BLaER1 (cell line): Measurements from ENCODE around the gene TPCN2.

Experiments used
- H3K27ac ChIP-seq: shearing (Covaris generic); formaldehyde crosslinking; 2 replicates; pipeline ENCODE4 v1.8.1; 2022
- H3K27me3 ChIP-seq: shearing (Covaris generic); formaldehyde crosslinking; 2 replicates; pipeline ENCODE4 v1.8.1; 2022
- H3K36me3 ChIP-seq: shearing (Covaris generic); formaldehyde crosslinking; 2 replicates; pipeline ENCODE4 v1.8.1; 2022
- H3K4me1 ChIP-seq: shearing (Covaris generic); formaldehyde crosslinking; 2 replicates; pipeline ENCODE4 v1.8.1; 2022
- H3K4me2 ChIP-seq: shearing (Covaris generic); formaldehyde crosslinking; 2 replicates; pipeline ENCODE4 v1.8.1; 2022
- H3K4me3 ChIP-seq: shearing (Covaris generic); formaldehyde crosslinking; 2 replicates; pipeline ENCODE4 v1.8.1; 2022
- H3K9ac ChIP-seq: shearing (Covaris generic); formaldehyde crosslinking; 2 replicates; pipeline ENCODE4 v1.8.1; 2022
- H3K9me3 ChIP-seq: shearing (Covaris generic); formaldehyde crosslinking; 2 replicates; pipeline ENCODE4 v1.8.1; 2022
- H4K20me1 ChIP-seq: shearing (Covaris generic); formaldehyde crosslinking; 2 replicates; pipeline ENCODE4 v1.8.1; 2022
- Cebpa-rat ChIP-seq: shearing (Covaris generic); IDR thresholded peaks from 2 replicates; pipeline ENCODE4 v1.8.1; 2022

The TPCN2 gene

DNA sequence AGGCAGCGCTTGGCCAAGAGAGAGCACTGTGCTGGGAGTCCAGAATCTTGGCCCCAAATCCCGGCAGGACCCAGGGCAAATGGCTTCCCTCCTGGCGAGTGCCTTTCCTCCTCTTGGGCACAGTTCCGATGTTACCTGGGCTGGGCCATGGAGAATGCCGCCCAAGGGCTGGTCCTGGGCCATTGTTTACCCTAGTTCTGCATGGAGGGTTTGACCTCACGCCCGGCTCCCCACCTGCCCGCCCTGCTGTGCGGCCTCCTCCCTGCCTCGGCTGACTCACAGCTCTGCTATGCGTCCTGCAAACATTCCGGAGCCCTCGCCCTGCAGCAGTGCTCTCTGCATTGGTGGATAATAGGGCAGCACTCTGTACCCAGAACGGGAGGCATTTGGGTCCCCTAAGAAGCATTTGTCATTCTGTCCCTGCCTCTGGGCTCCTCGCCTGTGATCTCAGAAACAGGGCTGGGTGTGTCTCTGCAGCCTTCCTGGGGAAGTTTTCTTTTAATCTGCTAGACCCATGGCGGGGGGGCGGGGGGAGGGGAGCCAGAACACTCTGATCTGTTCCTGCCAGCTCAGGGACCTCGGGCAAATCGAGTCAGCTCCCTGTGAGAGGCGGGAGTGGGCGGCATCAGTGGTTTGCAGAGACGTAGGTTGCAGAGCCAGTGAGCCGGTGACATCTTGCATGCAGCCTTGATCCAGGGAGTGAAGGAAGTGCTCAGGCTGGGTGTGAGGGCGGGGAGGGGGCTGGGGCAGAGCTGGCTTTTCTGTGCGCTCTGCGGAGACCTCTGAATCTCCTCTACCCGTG, 74.1 kb downstream of the TPCN2 start:
- H3K36me3 ChIP-seq: no peaks in the 10 kb centered on the region
- no peak overlapping the region for H3K9ac ChIP-seq
- peaks cover 41% of the 10 kb centered on the region for H3K4me1 ChIP-seq
- no peak for TF ChIP-seq Cebpa-rat
- no peak overlapping the region for H3K4me3 ChIP-seq
- H3K4me2 ChIP-seq: peak overlapping the region; percentile 55
- no peaks in the 10 kb centered on the region for H3K27me3 ChIP-seq
- H3K9me3 ChIP-seq: peaks cover 10% of the 10 kb centered on the region
- peaks cover 23% of the 10 kb centered on the region; the same call in 1 of the 2 replicates for H4K20me1 ChIP-seq
- no peak overlapping the region for H3K27ac ChIP-seq

- TF ChIP-seq Cebpa-rat: no peak
- Histone ChIP-seq H4K20me1 (peaks cover 23% of the 10 kb centered on the region; the same call in 1 of the 2 replicates), H3K4me3 (no peak overlapping the region), H3K36me3 (no peaks in the 10 kb centered on the region), H3K4me1 (peaks cover 41% of the 10 kb centered on the region), H3K4me2 (peak overlapping the region; percentile 55), H3K27me3 (no peaks in the 10 kb centered on the region), H3K27ac (no peak overlapping the region), H3K9ac (no peak overlapping the region), H3K9me3 (peaks cover 19% of the 10 kb centered on the region)
Measured at GRCh38 chr11:69123593-69124545, 75.1 kb downstream of the TPCN2 start.

GRCh38 chr11:69125861-69126260, 77.1 kb downstream of the TPCN2 start:
- Histone ChIP-seq H3K27ac (no peak overlapping the region), H3K4me1 (peaks cover 40% of the 10 kb centered on the region), H4K20me1 (peaks cover 20% of the 10 kb centered on the region; the same call in 1 of the 2 replicates), H3K27me3 (no peaks in the 10 kb centered on the region), H3K4me2 (no peak overlapping the region), H3K9me3 (peaks cover 18% of the 10 kb centered on the region), H3K4me3 (no peak overlapping the region), H3K9ac (no peak overlapping the region), H3K36me3 (no peaks in the 10 kb centered on the region)
- TF ChIP-seq Cebpa-rat: no peak

DNA sequence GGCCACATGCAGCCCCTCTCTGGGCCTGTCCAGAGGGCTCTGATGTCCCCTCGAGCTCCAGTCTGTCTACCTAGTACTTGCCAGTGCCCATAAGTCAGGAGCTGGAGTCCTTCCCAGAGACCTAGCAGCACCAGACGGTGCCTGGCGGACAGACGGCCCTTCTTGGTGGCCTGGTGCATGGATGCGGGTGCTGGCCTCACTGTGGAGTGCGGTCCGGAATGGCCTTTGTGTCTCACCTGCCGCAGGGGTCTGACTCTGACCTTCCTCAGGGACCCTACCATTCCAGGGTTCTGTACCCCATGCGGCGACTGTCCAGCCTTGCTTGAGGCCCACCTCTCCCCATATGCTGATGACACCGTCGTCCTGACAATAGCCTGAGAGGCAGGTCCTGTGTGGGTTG, 77.6 kb downstream of the TPCN2 start:
- Histone ChIP-seq H3K27me3 (no peaks in the 10 kb centered on the region), H4K20me1 (peaks cover 16% of the 10 kb centered on the region; the same call in 1 of the 2 replicates), H3K36me3 (no peaks in the 10 kb centered on the region), H3K9me3 (peaks cover 18% of the 10 kb centered on the region), H3K27ac (no peak overlapping the region), H3K4me2 (no peak overlapping the region), H3K9ac (no peak overlapping the region), H3K4me3 (no peak overlapping the region), H3K4me1 (peaks cover 40% of the 10 kb centered on the region)
- TF ChIP-seq Cebpa-rat: no peak

GRCh38 chr11:69127081-69127850, 78.5 kb downstream of the TPCN2 start:
- no peak overlapping the region for H3K4me2 ChIP-seq
- H4K20me1 ChIP-seq: peaks cover 6% of the 10 kb centered on the region; the same call in 1 of the 2 replicates
- no peak for TF ChIP-seq Cebpa-rat
- no peak overlapping the region for H3K27ac ChIP-seq
- H3K36me3 ChIP-seq: no peaks in the 10 kb centered on the region
- peaks cover 40% of the 10 kb centered on the region for H3K4me1 ChIP-seq
- peaks cover 18% of the 10 kb centered on the region for H3K9me3 ChIP-seq
- no peak overlapping the region for H3K9ac ChIP-seq
- H3K27me3 ChIP-seq: no peaks in the 10 kb centered on the region
- no peak overlapping the region for H3K4me3 ChIP-seq

GRCh38 chr11:69127884-69128283, 79.2 kb downstream of the TPCN2 start:
- Histone ChIP-seq H4K20me1 (no peaks in the 10 kb centered on the region), H3K4me3 (no peak overlapping the region), H3K9ac (no peak overlapping the region)

GRCh38 chr11:69129053-69129452, 80.3 kb downstream of the TPCN2 start:
- no peaks in the 10 kb centered on the region for H4K20me1 ChIP-seq
- H3K27ac ChIP-seq: no peak overlapping the region
- H3K9ac ChIP-seq: no peak overlapping the region
- H3K4me3 ChIP-seq: no peak overlapping the region
- peaks cover 36% of the 10 kb centered on the region for H3K9me3 ChIP-seq
- no peak for TF ChIP-seq Cebpa-rat
- H3K36me3 ChIP-seq: no peaks in the 10 kb centered on the region
- no peak overlapping the region for H3K4me2 ChIP-seq
- peaks cover 23% of the 10 kb centered on the region for H3K4me1 ChIP-seq
- no peaks in the 10 kb centered on the region for H3K27me3 ChIP-seq

More at GRCh38 chr11:69127884-69128283, 79.2 kb downstream of the TPCN2 start:
- Histone ChIP-seq H3K9me3 (peaks cover 25% of the 10 kb centered on the region), H3K4me1 (peaks cover 34% of the 10 kb centered on the region), H3K27ac (no peak overlapping the region), H3K36me3 (no peaks in the 10 kb centered on the region), H3K4me2 (no peak overlapping the region), H3K27me3 (no peaks in the 10 kb centered on the region)
- TF ChIP-seq Cebpa-rat: no peak

DNA sequence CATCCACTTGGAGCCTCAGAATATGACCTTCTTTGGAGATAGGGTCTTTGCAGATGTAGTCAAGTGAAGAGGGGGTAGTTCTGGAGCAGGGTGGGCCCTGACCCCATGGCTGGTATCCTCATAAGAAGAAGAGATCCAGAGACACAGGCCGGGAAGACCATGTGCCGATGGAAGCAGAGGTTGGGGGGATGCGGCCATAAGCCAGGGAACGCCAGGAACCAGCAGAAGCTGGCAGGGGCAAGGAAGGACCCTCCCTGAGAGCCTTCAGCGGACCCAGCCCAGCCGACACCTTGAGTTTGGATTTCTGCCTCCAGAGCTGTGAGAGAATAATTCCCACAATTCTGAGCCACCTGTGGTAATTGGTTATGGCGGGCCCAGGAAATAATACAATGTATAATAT, 80.9 kb downstream of the TPCN2 start:
- Histone ChIP-seq H3K27ac (no peak overlapping the region), H4K20me1 (no peaks in the 10 kb centered on the region)
- no peak for TF ChIP-seq Cebpa-rat

DNA sequence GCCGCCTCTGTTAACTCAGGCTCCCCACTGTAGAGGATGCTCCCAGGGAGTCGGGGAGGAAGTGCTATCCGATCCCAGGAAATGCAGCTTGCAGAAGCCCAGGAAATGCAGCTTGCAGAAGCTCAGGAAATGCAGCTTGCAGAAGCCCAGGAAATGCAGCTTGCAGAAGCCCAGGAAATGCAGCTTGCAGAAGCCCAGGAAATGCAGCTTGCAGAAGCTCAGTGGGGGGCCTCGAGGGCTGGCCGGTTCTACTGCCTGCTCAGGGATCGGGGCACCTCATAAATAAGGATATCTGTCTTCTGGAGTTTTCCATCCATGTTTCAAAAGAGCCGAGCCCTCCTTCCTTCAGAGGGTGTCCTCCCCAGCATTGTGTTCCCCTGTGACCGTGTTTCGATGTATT, 81.9 kb downstream of the TPCN2 start:
- H3K27me3 ChIP-seq: no peaks in the 10 kb centered on the region
- peaks cover 52% of the 10 kb centered on the region for H3K9me3 ChIP-seq
- TF ChIP-seq Cebpa-rat: no peak
- no peak overlapping the region for H3K4me3 ChIP-seq
- H3K9ac ChIP-seq: 0 out of 2 replicates have a peak overlapping the region, but pooled peaks have one; percentile 2
- no peak overlapping the region for H3K27ac ChIP-seq
- peaks cover 35% of the 10 kb centered on the region for H3K4me1 ChIP-seq
- peaks cover 9% of the 10 kb centered on the region; the same call in 1 of the 2 replicates for H3K36me3 ChIP-seq
- H4K20me1 ChIP-seq: no peaks in the 10 kb centered on the region
- peak overlapping the region; percentile 40 for H3K4me2 ChIP-seq

More for the DNA sequence above, 80.9 kb downstream of the TPCN2 start:
- H3K9me3 ChIP-seq: peaks cover 42% of the 10 kb centered on the region
- no peaks in the 10 kb centered on the region for H3K36me3 ChIP-seq
- H3K4me2 ChIP-seq: no peak overlapping the region
- H3K4me1 ChIP-seq: peaks cover 25% of the 10 kb centered on the region
- H3K27me3 ChIP-seq: no peaks in the 10 kb centered on the region
- no peak overlapping the region for H3K4me3 ChIP-seq
- H3K9ac ChIP-seq: no peak overlapping the region
